Measurements from ENCODE around the gene SORBS1. TPM values are rescaled to one million over a fixed set of nuclear protein-coding genes. Genes with fewer than 3 reads are reported as not detected.

SORBS1 gene
- total RNA-seq, 1 experiment from 2014 or later: 2.7 TPM

GRCh38 chr10:95545981-95546380 is 15.2 kb downstream of the SORBS1 start:
- no peak for DNase-seq (ENCODE audit: low read depth)
- in situ Hi-C loops (cut with HindIII; ENCODE audit: low pct_unique_long_range_greater_than_20kb, low sequenced_read_pairs): no loop called here

- in situ Hi-C loops (cut with HindIII; ENCODE audit: low pct_unique_long_range_greater_than_20kb, low sequenced_read_pairs): no loop called here
- DNase-seq (ENCODE audit: low read depth): no peak
These were observed 16.2 kb downstream of the SORBS1 start for GRCh38 chr10:95544783-95545500.

GRCh38 chr10:95543459-95543858 is 17.7 kb downstream of the SORBS1 start:
- no peak for DNase-seq (ENCODE audit: low read depth)

GRCh38 chr10:95542761-95543160 is 18.4 kb downstream of the SORBS1 start:
- DNase-seq (ENCODE audit: low read depth): no peak
- in situ Hi-C loops (cut with HindIII; ENCODE audit: low pct_unique_long_range_greater_than_20kb, low sequenced_read_pairs): no loop called here

More at GRCh38 chr10:95543459-95543858, 17.7 kb downstream of the SORBS1 start:
- in situ Hi-C loops (cut with HindIII; ENCODE audit: low pct_unique_long_range_greater_than_20kb, low sequenced_read_pairs): no loop called here

- DNase-seq (ENCODE audit: low read depth): no peak
- in situ Hi-C loops (cut with HindIII; ENCODE audit: low pct_unique_long_range_greater_than_20kb, low sequenced_read_pairs): no loop called here
These were observed 18.8 kb downstream of the SORBS1 start for GRCh38 chr10:95542330-95542729.

- no peak for DNase-seq (ENCODE audit: low read depth)
- in situ Hi-C loops (cut with HindIII; ENCODE audit: low pct_unique_long_range_greater_than_20kb, low sequenced_read_pairs): no loop called here
These were observed 20.6 kb downstream of the SORBS1 start for GRCh38 chr10:95540514-95541052.

- in situ Hi-C loops (cut with HindIII; ENCODE audit: low pct_unique_long_range_greater_than_20kb, low sequenced_read_pairs): no loop called here
- DNase-seq (ENCODE audit: low read depth): no peak
These were observed 21.4 kb downstream of the SORBS1 start for GRCh38 chr10:95539560-95540284.

- in situ Hi-C loops (cut with HindIII; ENCODE audit: low pct_unique_long_range_greater_than_20kb, low sequenced_read_pairs): no loop called here
- DNase-seq (ENCODE audit: low read depth): no peak
These were observed 22.8 kb downstream of the SORBS1 start for GRCh38 chr10:95538412-95538811.

- in situ Hi-C loops (cut with HindIII; ENCODE audit: low pct_unique_long_range_greater_than_20kb, low sequenced_read_pairs): no loop called here
- DNase-seq (ENCODE audit: low read depth): no peak
These were observed 23.6 kb downstream of the SORBS1 start for GRCh38 chr10:95537542-95537927.

GRCh38 chr10:95536894-95537541 is 24.2 kb downstream of the SORBS1 start:
- in situ Hi-C loops (cut with HindIII; ENCODE audit: low pct_unique_long_range_greater_than_20kb, low sequenced_read_pairs): no loop called here
- DNase-seq (ENCODE audit: low read depth): no peak

- no peak for DNase-seq (ENCODE audit: low read depth)
- in situ Hi-C loops (cut with HindIII; ENCODE audit: low pct_unique_long_range_greater_than_20kb, low sequenced_read_pairs): no loop called here
These were observed 25.2 kb downstream of the SORBS1 start for GRCh38 chr10:95536017-95536416.

GRCh38 chr10:95535526-95535925 is 25.6 kb downstream of the SORBS1 start:
- DNase-seq (ENCODE audit: low read depth): no peak
- in situ Hi-C loops (cut with HindIII; ENCODE audit: low pct_unique_long_range_greater_than_20kb, low sequenced_read_pairs): no loop called here

GRCh38 chr10:95533590-95533989 is 27.6 kb downstream of the SORBS1 start:
- DNase-seq (ENCODE audit: low read depth): no peak
- in situ Hi-C loops (cut with HindIII; ENCODE audit: low pct_unique_long_range_greater_than_20kb, low sequenced_read_pairs): no loop called here

- in situ Hi-C loops (cut with HindIII; ENCODE audit: low pct_unique_long_range_greater_than_20kb, low sequenced_read_pairs): no loop called here
- no peak for DNase-seq (ENCODE audit: low read depth)
These were observed 28.6 kb downstream of the SORBS1 start for GRCh38 chr10:95532536-95532935.

GRCh38 chr10:95531994-95532399 is 29.2 kb downstream of the SORBS1 start:
- DNase-seq (ENCODE audit: low read depth): no peak
- in situ Hi-C loops (cut with HindIII; ENCODE audit: low pct_unique_long_range_greater_than_20kb, low sequenced_read_pairs): no loop called here

GRCh38 chr10:95531058-95531809 is 29.9 kb downstream of the SORBS1 start:
- in situ Hi-C loops (cut with HindIII; ENCODE audit: low pct_unique_long_range_greater_than_20kb, low sequenced_read_pairs): no loop called here
- no peak for DNase-seq (ENCODE audit: low read depth)

GRCh38 chr10:95530561-95530960 is 30.6 kb downstream of the SORBS1 start:
- no peak for DNase-seq (ENCODE audit: low read depth)
- in situ Hi-C loops (cut with HindIII; ENCODE audit: low pct_unique_long_range_greater_than_20kb, low sequenced_read_pairs): no loop called here

- in situ Hi-C loops (cut with HindIII; ENCODE audit: low pct_unique_long_range_greater_than_20kb, low sequenced_read_pairs): no loop called here
- no peak for DNase-seq (ENCODE audit: low read depth)
These were observed 31.1 kb downstream of the SORBS1 start for GRCh38 chr10:95530029-95530428.
